ENCODE results near the gene IFT74. TPM values are rescaled to one million over a fixed set of nuclear protein-coding genes. Genes with fewer than 3 reads are reported as not detected.

Gene IFT74
- total RNA-seq, 1 donor from 2014 or later: 19.0 TPM

- DNase-seq (ENCODE audit: low read depth, low spot score): no peak
- no peaks in the 10 kb centered on the region for H3K9me3 Mint-ChIP-seq
- no peak overlapping the region for H3K4me3 Mint-ChIP-seq
- H3K36me3 Mint-ChIP-seq (ENCODE audit: low read depth): no peaks in the 10 kb centered on the region
- peak overlapping the region; percentile 62 for H3K27ac Mint-ChIP-seq (ENCODE audit: unreplicated experiment)
- peaks cover 8% of the 10 kb centered on the region for H3K4me1 Mint-ChIP-seq
- TF ChIP-seq CTCF (conservative IDR thresholded peaks at IDR 0.05): no peak
- no peaks in the 10 kb centered on the region for H3K27me3 Mint-ChIP-seq (ENCODE audit: low read depth)
Observed at GRCh38 chr9:27112235-27112634, 156.0 kb downstream of the IFT74 start.

Other genes with a start within 250 kb of the IFT74 start
- 17.8 and 20.8 TPM in 2 replicates for gene CAAP1, start 63.6 kb upstream of the IFT74 start, total RNA-seq
- gene PLAA, start 9.2 kb upstream of the IFT74 start, total RNA-seq: 44.0 and 50.5 TPM in 2 replicates
- gene LRRC19, start 49.3 kb downstream of the IFT74 start, total RNA-seq: not detected in 2 replicates
- gene TEK, start 152.8 kb downstream of the IFT74 start, total RNA-seq: 0.89 and 1.0 TPM in 2 replicates

Data from neural crest cell (in vitro differentiated cells).